GM19035 (cell line): ENCODE results near the gene RSAD1.

ENCODE experiments used
- ATAC-seq: cut with Tn5 transposase; IDR thresholded peaks from one replicate; pipeline ENCODE4 v1.9.1; 2021; ENCODE audit not compliant: unreplicated experiment

The RSAD1 gene

GRCh38 chr17:50488880-50489279 is 10.2 kb downstream of the RSAD1 start:
- ATAC-seq = no peak

DNA sequence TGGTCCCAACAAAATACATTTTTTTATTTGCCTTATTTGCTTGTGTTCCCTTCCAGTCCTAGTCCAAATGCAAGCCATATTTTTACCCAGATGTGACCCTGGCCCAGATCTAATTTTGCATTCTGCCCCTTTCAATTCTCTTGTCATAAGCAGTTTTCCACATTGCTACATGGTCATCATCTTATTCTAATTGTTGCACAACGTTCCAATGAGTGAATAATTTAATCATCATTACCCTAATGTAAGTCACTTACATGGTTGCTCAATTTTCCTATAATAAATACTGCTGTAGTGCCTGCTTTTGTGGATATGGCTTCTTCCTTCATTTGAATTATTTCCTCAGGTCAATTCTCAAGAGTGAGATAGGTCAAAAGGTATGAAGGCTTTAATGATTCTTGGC is 12.8 kb downstream of the RSAD1 start:
- ATAC-seq = no peak

DNA sequence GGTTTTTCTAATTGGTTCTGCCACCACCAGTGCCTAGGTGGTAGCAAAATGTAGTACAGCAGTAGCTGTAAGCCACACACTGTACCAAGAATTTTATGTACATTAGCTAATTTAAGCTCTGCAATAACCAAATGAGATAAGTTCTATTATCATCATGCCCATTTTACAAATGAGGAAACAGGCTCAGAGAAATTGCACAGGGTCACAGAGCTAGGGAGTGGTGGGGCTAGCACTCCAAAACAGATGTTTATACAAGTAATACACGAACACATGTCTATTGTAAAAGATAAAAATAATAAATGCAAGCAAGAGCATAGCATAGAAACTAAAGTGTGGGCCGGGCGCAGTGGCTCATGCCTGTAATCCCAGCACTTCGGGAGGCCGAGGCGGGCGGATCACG is 13.6 kb downstream of the RSAD1 start:
- no peak for ATAC-seq

DNA sequence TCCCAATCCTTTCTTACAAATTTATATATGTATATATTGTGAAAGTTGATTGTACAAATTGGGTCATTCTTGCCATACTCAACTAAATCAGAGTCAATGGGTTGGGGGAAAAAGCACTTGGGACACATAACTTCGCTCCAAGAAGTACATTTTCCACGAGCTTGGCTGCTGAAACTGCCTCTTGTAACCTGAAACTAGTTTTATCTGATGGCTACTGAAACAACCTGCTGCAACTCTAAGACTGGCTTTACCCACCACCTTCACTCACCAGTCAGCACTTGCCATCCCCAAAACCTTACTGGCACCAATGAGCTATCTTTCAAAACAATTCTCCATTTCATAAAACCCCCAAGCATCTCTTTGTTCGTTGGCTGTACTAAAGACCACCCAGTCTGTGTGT is 15.1 kb downstream of the RSAD1 start:
- no peak for ATAC-seq

DNA sequence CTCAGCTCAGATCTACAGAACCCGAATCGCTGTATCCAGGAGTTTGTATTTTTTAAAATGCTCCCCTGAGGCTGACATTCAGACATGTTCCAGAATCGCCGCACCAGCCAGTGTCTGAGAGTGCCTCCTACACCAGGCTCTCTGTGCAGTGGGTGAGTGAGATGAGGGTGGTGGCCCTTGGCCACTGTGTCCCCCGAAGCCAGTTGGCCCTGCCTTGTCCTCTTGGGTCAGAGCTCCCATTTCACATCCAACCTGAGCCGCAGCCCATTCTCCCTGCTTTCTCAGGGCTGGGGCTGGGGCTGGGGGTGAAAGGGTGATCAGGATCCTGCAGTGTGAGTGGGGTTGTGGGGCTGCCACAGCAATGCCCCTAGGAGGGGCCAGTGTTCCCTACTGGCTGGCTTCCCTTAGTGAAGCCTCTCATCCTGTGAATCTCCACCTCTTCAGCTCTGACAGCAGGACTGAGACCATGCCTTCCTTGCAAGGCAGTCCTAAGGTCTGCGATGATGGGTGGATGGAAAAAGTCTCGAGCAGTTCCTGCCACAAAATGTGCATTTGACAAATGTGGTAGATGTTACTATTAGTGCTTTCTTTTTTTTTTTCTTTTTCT is 16.7 kb downstream of the RSAD1 start:
- no peak for ATAC-seq

GRCh38 chr17:50495918-50496317 is 17.3 kb downstream of the RSAD1 start:
- no peak for ATAC-seq

DNA sequence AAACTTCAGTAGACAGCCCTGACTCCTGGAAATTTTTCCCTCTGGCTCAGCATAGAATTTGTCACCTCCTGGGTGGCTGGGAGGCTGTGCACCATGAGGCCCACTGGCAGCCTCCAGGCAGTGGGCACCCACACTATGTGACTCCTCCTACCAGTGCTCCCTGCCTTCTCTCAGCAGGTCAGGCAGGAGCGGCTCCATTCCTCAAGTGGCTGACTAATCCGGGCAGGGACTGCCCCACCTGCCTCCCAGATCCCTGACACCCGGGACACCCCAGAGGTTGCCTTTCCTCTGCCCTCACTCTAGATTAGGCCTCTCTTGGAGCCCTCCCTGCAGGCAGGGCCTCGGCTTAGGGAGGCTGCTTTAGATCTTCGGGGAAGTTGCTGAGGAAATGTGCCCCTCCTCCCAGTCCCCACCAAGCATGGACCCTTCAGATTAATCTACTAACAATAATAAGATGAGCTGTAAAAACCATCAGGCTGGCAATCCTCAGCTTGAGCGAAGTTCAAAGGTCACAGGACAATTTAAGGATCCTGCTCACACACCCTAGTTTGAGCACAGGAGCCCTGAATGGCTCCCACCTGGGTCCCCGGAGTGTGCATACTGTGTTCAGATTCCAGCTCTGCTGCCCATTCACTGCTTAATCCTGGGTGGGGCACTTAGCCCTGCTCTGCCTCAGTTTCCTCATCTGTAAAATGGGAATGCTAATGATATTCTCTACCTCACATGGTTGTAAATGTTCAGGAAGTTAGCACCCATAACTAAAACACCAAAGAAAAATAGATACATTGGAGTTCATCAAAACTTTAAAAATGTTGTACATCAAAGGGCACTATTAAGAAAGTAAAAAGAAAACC is 19.6 kb downstream of the RSAD1 start:
- no peak for ATAC-seq

GRCh38 chr17:50499270-50499669 is 20.6 kb downstream of the RSAD1 start:
- ATAC-seq = no peak

DNA sequence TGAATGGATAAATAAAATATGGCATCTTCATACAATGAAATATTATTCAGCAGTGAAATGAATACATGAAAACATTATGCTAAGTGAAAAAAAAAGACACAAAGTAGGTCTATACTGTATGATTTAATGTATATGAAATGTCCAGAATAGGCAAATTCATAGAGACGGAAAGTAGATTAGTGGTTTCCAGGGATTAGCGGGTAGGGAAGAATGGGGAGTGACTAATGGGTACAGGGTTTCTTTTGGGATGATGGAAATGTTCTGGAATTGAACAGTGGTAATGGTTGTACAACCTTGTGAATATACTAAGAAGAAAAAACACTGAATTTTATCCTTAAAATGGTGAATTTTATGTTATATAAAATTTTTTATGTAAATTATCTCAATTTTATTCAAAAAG is 21.1 kb downstream of the RSAD1 start:
- no peak for ATAC-seq

GRCh38 chr17:50501054-50501453 is 22.4 kb downstream of the RSAD1 start:
- ATAC-seq = no peak

DNA sequence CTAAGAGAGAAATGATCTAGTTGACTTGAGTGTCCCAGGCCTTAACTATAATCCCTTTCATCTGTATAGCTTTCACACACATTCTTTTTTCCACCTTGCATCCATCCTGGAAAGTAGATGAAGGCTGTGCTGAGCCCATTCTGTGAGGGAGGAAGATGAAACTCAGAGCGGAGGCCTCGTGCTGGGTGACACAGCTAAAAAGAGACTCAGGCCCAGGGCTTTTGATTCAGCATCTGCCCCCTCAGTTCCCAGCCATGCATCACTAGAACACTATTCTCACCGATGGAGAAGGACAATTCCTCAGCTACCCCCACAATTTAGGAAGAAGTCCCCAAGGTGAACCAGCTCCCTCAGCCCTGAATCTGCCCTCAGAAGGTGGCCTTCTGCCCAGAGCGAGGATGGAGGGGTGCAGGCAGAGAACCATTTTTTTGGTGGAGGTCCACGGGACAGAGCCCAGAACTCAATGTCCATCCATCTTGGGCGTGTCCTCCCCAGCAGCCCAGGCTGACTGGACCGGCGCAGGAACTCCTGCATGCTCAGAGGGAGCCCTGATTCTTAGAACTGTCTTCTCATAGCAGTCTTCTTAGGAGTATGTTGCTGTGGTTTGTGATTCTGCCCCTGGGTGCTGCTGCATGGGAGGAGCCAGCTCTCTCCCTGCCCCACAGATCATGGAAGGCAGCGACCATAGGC is 23.8 kb downstream of the RSAD1 start:
- no peak for ATAC-seq

DNA sequence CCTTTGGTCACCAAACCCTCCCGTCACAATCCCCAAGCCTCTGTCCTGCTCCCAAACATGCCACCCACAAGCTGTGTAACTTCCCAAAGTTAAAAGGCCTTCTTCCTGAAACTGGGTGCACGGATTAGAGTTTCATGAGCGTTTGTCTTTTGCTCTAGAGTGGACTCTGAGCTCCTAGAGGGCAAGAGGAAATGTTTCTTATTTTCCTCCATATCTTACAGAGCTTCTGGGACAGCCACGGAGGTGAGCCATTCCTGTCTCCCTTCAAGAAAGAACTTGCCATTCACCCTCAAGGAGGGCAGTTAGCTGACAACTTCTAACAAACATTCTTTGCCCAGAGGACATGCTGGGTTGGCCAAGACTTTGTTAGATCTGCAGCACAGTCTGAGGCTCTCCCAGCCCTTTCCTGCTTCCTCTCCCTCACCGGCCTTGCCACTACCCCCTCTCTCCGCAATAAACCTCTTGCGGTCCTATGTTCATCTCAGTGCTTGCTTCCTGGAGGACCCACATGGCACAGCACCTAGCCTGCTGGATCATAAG is 27.0 kb downstream of the RSAD1 start:
- ATAC-seq = no peak

DNA sequence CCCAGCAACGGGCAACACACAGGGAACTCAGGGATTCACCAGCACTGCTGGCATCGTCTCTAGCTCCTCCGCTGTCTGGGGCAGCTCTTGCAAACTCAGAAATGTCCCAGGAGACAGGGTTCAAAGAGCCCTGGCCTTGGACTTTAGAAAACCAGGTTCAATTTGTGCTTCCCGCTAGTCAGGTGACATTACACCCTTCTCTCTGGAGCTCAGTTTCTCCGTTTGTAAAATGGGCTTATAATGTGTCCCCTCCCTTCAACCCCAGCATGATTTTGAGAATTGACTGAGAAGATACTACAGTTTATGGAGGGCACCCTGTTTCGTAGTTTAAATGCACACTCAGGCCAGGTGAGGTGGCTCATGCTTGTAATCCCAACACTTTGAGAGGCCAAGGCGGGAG is 27.6 kb downstream of the RSAD1 start:
- ATAC-seq = no peak

DNA sequence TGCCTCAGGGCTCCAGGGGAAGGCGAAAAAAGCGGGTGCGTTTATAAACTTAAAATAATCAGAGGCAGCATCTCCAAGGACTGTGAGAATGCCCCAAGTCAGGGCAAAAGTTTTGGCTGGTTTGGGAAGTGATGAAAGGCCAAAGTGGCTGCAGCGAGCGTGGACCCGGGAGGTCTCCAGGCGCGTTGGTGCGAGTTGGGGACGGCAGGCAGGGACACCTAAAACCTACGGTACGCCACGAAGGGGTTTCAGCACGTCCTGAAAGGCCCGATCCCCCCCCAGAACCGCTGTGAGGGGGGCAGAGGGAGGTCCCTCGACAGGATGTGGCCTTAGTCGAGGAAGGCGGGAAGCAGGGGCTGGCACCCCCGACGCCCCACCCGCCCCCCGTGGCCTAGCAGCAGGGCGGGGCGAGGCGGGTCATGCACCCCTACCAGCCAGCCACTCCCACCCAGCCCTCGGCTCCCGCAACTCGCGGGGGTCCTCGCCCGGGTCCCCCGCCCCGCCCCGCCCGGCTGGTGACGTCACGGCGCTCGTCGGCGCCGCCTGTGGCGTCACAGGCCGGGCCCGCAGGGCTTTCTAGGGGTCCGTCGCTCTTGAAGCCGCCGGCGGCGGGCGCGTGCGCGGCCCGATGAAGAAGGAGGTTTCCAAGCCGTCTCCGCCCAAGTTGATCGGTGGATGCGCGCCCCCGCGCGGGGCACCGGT is 29.4 kb downstream of the RSAD1 start, which contains the start of gene MYCBPAP:
Gene MYCBPAP (plus strand): TSS at position 569 of the 702 bp plus-strand sequence. CDS start 236 bp downstream, outside the sequence.
- no peak for ATAC-seq

DNA sequence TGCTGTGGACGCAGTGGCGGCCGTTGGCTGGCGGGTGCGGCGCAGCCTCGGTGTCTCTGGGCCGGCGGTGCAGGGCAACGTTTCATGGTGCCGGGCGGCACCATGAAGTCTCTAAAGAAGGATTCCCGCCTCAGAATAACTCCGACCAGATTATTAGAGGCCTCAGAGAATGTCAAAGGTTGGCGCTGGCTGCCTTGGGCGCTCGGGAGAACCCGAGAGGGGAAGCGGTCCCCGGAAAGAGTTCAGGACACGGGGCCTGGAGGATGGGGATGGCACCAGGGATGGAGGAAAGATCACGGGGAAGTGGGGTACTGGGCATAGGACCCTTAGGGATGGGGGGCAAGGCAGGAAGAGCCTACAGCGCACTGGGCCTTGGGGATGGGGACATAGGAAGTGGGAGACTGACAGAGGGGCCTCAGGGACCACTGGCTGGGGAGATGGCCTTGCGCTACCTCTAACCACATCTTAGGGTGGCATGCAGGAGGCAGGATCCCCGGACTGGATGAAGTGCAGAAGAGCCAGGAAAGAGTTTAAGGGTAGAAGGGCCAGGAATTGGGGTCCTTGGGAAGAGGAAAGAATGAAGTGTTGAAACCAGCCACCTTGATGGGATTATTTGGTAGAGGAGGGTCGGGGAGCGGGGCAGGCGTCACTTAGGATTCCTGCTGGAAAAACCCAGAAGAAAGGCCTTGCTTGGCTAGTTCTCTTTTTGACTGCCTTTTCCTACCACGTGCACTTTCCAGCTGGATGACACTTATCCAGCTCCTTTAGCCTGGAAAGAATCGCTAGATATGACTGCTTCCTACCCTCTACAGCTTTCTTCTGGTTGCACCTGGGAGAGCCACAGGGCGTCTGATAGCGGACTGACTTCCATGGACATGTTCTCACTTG is 30.2 kb downstream of the RSAD1 start:
- no peak for ATAC-seq

DNA sequence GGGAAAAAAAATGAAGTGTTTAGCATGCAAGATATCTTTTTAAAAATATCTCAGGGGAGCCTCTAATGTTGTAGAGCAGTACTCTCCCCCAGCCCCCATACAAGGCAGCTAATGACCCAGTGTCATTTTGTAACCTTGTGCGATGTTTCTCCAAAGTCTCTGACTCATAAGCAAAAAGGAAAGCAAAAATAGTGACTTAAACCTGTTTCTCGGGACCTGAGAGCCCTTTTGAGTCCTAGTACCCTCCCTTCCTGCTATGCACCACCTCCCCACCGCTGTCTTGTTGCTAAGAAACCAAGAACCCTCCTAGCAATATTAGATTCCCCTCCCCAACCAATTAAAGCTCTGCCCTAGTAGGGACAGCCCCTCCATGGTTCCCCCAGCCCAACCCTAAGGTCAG is 32.4 kb downstream of the RSAD1 start:
- peak; percentile 72 for ATAC-seq

DNA sequence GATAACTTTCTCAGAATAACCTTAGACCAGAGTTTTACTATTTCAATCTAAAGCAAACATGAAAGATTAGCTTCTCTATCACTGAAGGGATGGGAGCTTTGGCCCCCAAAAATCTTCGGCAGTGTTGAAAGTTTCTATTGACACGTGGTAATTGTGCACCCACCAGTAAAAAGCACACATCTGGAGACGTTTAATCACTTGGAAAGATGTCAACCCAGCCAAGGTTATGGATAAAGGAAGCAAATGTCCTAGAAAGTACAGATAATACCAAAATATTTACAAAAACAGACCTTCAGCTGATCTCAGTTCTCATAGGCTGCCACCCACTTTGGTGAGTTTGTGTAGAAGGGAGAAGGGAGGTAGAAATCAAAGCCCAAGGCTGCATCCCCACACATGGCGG is 34.8 kb downstream of the RSAD1 start:
- no peak for ATAC-seq

DNA sequence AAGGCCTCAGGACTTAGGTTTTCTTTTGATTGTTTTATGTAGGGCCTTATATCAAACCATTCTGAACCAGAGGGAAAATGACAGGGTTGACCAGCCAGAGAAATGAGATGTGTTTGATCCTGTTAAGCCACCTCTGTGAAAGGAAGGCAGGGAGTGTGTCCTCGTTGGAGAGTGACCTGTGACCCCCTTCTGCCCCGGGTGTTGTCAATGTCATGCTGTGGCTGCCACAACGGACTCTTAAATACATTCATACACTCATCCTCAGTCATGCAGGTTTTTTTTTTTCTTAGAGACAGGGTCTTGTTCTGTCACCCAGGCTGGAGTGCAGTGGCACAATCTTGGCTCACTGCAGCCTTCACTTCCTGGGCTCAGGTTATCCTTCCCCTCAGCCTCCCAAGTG is 35.7 kb downstream of the RSAD1 start:
- no peak for ATAC-seq

DNA sequence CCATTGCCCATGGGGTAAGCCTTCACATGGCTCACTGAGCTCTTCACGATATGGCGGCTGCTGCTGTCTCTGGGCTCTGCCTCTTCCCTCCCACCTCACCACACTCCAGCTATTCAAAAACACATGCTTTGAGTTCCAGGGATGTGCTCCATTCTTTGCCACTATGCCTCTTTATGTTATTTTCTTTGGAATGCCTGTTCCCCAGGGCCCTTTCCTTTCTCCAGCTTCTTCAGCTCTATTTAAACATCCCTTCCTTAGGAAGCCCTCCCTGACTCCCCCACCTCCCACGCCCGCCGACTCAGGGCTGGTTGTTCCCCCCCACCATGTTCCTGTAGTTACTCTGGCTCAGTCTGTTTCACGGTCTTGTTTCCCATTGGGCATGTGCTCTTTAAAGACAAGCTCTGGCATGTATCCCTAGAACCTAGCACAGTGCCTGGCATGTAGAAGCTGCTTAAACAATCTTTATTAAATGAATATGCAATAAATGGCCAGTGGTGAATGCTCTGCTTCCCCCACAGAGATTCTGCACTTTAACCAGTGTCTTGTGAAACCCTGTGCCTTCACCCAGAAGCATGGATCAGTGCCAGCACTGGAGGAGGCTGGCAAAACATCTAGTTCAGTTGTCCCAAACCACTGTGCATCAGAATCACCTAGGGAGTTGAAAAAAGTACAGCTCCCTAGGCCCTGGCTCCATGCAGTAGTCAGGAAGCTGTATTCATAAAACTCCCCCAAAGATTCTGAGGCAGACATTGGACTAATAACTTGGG is 36.5 kb downstream of the RSAD1 start:
- ATAC-seq = no peak
